HG02970 (cell line): ENCODE results near the gene C9.
"Not testable (repeated sequence)": the region's sequence is repeated elsewhere in the genome, so short reads cannot be mapped to it uniquely, and the experiment has no call there.

Source experiments
- ATAC-seq: cut with Tn5 transposase; IDR thresholded peaks from one replicate; pipeline ENCODE4 v1.9.1; 2021; ENCODE audit warnings: mild to moderate bottlenecking, moderate library complexity, moderate number of reproducible peaks; ENCODE audit not compliant: unreplicated experiment, low FRiP score

C9 gene

DNA sequence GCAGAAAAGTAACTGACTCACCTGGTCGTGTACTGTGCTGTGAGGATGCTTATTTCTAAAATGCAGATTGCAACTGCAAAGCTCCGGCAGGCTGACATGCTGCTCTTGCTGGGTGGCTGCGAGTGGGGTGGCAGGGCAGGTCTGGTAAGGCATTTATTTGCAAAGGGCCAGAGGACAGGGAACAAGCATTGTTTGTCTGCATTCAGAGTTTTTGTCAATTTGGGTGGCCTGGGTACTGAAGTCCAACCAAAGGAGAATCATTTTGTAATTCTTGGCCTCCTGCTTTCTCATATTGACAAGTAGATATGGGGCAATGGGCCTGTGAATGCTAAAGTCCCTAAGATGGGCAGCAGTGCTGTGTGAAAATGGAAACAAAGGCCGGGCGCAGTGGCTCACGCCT, at the start of gene C9:
Gene C9 (minus strand): TSS at position 129 of the 400 bp plus-strand sequence. CDS start 31 bp downstream, at position 98.
- no peak for ATAC-seq

DNA sequence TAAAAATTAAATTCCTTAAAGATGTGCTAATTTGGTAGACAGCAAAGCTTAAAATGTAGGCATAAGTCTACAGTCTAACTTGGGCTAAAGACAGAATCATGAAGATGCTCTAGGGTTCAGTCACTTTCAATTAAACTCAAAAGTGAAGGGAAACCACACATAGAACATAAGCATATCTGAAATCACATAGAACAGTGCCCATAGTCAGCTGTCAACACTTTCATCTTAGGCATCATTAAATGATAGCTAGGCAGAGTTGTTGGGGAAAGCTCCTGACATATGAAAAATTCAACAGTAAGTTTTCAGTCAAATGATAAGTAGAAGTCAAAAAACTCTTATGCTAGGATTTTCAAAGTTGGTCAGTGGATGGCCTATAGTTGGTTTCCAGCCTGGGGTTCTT, 49.5 kb upstream of the C9 start:
- ATAC-seq: no peak

DNA sequence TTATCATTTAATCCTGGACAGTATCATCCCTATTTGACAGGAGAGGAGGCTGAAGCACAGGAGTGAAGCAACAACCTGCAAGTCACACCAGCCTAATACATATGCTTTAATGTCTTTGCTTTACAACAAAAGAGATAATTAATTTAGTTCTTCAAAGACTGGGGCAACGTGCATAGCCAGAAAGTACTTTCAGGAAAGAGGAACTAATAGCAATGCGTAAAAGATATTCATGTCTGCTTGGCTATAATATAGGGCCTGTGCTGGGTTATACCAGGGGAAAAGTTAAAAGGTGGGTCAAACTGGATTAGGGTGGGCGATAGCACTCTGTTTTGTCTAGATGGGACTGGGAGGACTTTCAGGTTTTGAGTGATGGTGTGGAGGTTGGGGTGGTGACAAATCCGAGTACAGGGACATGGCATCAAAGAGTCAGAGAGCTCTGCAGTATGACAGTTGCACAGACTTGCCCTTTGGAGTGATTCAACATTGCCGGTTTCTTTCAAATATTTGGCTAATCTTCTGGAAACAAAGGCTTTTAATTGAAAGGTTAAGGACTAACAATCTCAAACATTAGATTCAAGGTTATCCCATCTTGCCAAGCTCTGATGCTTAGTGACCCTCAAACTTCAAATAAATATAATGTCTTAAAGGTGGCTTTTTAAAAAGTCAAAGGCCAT, 48.6 kb upstream of the C9 start:
- no peak for ATAC-seq

DNA sequence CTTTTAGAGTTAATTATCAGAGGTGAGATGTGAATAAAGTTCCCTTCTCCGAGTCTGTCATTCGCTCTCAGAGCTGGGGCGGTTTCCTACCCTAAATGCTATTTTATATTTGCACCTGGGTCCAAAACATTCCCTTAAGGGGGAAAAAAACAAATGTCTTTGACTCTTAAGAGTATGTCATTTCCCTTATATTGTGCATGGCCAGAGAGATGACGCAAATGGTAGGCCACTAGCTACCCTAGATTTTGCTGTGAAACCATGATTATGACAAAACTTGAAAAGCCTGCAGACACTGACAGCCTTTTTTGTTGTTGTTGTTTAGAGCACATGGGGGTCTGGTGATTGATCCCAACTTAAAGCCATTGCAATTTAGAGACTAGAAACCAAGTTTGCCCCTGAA, 47.7 kb upstream of the C9 start:
- no peak for ATAC-seq

DNA sequence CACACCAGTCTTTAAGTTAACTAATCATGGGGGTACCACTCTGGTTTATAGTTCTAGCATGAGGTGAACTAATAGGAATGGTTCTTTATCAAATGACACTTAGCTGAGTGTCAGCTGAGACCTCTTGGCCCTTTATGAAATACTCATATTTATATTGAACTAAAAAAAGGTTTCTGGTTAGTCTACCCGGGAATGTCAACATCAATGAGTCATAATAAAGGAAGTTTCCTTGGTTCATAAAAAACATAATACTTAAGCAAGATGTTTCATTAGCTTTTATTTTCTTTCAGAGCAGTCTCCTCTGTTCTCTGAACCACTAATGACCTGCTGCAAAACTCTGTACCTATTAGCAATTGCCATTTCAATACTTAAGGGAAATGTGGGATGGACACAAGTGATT, 46.8 kb upstream of the C9 start:
- ATAC-seq: no peak

DNA sequence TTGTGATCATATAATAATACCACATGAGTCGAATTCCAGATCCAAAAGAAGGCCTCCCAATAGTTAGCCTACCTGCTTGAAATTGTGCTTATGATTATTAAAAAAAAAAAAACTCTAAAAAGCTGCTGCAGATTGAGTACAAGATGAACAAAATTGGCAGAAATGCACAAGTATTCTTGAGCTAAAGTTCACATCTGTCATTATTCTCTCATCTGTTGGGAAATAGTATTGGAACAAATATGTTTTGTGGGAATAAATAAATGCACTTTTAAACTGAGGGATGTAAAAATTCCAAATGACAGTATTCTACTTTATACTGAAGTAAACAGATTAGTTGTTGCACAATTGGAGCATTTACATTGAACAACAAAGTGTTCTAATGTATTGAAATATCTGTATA, 44.7 kb upstream of the C9 start:
- ATAC-seq: no peak

DNA sequence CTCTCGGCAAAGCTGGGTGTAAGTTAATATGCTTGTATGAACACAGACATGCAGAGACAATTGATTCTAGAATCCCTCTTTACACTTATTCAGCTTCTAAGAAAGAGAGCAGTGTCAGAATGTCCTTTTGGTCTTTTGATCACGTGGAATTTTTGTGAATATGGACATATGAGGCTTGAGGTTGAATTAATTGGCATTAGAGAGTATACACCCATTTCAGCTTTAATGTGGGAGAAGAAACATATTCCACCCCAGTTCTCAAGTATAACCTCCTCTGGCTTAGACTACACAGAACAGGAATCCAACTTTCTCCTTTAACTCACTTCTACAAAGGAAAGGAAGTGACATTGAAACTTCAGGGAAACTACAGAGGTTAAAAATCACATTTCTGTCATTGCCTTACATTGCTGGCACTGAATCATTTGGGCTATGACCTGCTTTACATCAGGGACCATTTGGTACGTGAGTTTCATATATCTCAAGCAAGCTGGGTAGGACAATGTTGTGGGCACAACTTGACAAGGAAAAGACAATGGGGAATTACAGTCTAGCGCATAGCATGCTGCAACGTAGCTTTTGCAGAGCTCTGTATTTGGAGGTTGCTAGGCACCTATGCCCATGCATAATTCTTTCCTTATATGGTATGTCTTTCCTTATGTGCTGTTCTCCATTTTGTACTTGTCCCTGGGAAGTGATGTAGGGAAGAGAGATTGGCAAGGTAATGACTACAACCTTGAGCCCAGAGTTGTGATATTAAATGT, 41.0 kb upstream of the C9 start:
- ATAC-seq: no peak

DNA sequence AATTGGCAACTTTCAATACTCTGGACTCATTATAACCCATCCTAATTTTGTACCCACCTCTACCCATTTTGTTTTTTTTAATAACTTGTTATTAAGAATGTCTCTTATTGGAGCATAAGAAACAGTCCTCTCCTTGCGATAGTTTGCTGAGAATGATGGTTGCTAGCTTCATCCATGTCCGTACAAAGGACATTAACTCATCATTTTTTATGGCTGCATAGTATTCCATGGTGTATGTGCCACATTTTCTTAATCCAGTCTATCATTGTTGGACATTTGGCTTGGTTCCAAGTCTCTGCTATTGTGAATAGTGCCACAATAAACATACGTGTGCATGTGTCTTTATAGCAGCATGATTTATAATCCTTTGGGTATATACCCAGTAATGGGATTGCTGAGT, 39.5 kb upstream of the C9 start:
- ATAC-seq: not testable (repeated sequence)

DNA sequence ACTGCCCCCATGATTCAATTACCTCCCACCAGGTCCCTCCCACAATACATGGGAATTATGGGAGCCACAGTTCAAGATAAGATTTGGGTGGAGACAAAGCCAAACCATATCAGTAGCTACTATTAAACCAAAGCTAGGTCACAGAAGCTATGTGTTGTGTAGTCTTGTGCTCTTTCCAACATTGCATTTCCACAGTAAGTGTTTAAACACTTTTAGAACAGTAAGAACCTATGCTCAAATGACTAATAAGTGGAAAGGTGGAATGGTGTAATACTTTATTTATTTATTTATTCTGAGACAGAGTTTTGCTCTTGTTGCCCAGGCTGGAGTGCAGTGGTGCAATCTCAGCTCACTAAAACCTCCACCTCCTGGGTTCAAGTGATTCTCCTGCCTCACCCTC, 37.8 kb upstream of the C9 start:
- not testable (repeated sequence) for ATAC-seq

DNA sequence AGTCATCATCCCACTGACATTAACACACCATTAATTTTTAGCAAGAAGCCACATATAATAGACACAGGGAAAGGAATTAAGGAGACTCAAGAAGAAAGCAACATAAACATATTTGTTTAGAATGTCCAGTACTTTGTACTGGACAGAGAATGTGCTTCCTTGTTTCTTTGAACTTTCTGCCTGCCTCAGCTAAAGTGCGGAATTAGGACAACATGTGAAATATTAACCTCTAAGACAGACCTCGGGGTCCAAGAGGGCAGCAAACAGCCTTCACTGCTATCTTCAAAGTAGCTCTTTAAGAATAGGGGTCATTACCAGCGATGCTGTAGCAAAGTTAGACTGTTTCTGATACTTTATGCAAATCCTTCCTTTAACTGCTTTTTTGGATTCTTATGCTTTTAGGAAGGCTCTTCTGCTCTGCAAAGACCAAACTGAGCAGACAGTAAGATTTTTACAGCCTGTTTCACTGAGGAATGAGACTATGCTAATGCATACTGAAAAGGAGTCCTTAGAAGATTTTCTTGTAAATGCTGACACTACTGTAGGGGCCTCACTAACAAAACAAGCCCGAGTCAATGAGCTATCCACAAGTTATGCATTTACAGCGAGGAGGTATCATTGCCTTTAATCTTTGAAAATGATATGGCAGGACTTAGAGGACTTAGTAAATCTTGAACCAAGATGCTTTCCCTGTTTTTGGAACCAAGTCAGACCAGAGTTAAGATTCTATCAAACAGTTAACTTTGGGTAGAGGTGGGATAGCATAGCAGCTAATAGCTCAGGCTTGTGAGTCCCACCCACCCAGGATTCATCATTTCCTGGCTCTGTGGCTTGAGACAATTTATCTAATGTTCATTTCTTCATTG, 36.7 kb upstream of the C9 start:
- no peak for ATAC-seq

DNA sequence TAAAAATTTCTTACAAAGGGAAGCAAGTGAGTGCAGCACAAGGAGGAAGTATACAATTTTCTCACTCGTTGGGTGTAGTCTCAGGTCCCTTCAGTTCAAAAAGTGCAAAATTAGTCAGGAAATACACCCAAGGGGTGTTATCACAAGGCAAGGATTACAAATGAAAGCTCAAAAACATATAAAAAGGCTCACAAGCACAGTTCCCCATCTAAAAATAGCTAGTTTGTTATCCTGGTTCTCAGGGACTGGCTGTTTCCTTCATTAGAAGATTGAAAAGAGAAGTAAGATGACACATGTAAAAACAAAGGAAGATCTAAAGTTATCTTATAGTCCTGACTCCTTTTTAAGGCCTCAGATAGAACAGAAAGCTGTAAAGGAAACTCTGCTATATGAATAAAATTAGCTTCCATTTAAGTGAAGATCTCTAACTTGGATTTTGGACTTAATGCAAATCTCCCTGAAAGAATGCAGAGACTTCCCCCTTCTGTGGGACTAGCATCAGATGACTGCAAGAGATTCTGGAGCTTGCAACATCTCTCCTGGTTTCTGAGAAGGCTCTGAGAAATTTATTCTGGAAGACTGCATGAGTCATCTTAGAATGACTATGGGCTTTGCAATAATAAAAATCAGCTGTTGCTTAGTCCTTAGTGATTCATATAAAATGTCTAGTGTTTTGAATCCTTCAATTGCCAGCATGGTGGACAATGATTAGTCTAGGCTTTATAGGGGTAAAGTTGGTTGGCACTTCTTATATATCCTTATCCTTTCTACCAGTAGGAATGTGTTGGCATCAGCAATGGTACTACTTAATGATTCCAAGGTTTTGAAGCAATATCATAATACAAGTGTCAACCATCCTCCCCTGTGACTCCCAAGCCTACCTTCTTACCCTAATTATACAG, 35.1 kb upstream of the C9 start:
- no peak for ATAC-seq

DNA sequence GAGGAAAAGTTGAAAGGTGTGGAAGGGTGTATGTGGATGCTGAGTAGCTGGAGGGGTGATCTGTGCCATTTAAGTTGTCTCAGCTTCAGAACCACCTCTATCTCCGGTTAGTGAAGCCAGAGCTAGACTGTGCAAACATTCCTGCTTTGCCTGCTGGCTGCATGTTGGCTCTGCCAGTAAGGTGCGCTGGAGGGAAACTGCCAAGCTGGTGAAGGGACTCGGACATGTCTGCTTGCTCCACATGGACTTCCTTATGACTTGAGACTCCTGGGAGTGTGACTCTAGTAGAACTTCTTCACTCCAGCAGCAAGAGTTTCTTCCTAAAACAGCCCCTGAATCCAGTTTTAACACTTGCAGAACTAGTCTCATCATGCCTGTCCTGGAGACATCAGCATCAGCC, 32.5 kb upstream of the C9 start:
- no peak for ATAC-seq

DNA sequence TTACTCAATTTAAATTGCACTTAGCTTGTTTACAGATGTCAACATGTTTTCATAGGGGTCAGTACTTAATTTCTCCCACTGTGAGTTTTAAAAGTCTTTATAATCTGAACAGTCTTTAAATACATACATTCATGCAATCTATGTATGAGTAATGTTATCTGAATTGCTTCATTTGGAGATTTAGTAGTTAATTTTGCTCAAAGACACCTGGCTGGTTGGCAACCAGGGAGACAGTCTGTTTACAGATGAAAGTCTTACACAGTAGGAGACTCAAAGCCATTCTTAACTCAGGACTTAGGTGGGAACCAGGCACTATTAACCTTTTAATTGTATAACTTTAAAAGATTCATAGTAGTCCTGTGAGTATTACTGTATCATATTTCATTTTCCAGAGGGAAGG, 31.2 kb upstream of the C9 start:
- no peak for ATAC-seq

DNA sequence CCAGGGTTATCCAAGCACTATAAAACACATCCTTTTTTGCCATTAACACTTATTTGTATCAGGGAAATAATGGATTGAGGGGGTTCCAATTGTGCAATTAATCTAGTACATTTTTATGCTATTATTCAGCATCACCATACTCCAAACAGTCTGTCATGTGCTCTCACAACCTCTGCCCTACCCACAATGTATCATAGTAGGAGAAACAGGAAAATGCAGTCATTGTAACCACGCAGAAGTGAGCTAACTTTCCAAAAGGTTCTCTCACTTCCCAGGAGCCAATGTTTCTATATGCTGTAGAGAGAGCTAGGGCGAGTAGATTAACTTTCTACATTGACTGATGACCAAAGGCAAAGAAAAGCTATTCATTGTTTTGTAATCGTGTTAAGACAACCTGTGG, 30.7 kb upstream of the C9 start:
- no peak for ATAC-seq

DNA sequence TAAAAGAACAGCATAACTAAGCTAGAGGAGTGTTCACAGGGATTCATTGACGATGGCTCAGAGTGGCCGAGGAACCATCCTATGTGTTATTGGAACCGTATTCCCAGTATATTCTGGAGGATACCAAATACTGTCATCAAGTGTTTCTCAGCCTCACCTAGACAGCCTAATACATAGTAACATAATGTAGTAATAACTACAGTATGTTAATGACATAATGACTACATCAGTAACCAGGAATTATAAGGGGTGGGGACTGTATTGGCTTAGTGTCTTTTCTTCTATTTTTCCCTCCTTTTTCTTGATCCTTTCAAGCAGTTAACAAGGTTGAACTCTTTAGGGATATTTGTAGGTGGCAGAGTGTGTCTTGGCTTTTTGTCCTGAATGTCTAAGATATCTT, 26.6 kb upstream of the C9 start:
- ATAC-seq: no peak

DNA sequence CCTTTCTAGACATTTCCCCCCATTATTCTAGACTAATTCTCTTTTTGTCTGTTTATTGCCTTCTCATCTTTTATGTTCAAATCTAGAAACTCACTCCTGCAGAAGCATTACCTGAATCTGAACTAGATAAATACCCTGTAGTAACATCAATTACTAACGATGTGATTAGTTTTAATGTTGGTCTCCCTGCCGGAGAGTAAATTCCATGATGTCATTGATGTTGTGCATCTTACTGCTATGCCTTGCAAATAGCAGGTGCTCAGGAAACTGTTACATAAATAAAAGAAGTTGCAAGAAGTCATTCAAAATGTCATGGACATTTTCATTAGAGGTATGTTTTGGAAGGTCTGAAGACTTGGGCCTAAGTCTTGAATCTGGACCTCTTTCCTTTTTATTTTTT, 23.0 kb upstream of the C9 start:
- no peak for ATAC-seq

DNA sequence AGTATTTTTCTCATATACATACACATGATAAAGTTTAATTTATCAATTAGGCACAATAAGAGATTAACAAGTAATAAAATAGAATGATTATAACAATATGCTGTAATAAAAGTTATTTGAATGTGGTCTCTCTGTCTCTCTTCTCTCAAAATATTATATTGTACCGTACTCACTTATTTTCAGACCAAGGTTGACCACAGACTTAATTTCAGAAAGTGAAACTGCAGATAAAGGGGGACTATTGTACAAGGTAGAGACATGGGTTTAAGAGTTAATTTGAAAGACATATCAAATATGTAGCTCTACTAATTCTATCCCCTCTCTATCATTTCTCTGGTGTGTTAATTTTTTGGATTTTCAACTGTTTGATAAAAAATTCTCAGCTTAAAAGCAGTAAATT, 20.0 kb upstream of the C9 start:
- no peak for ATAC-seq

DNA sequence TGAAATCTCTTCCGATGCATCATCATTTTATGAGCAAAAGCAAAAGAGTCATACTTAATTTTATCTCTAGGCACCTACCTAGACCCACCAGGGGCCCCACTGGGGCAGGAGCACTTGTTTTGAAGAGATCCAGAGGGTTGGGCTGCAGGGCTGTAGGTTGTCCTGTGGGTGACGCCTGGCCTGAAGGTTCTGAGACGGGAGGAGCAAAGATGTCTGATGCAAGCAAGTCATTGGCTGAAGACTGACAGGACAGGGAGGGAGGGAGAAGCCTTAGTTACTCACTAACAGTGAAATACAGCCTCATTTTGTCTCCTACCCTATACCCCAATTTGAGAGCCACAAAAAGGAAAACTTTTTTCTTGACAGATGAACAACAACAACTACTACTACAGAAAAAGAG, 17.1 kb upstream of the C9 start:
- ATAC-seq: no peak

DNA sequence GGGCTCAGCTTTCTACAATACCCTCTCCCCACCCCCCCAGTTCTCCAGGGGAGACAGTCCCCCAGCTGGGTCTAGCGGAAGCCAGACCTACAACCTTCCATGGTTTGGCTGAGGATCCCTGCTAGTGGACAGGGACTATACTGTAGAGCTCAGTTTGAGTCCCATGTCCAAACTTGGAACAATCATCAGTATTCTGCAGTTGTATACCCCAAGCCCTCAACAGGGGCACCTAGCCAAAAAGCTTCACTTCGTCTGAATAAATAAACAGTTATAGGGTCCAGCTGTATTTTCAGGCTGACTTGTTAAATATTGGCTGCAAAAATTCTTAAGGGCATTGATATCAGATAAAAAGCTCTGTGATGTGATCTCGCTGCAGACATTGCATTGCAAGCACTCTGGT, 15.4 kb upstream of the C9 start:
- ATAC-seq: no peak

DNA sequence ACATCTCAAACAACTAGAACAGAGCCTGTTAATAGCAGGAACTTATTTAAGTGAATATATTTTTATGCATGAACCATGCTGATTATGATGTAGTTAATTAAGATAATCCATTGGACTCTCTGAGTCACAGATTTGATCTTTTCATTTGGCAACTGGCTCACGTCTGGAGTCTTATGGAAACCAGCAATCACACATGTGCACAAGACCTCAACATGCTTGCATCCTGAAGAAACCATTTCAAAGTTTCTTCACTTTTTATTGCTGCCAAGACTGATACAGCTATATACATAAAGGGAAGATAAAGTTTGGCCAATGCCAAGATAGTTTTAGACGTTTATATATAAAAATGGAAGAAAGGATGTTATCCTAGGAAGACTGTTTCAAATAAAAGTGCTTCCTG, 13.3 kb upstream of the C9 start:
- ATAC-seq: no peak
